K562 treated with DMSO at 1 percent for 48 hours (cell line): Measurements from ENCODE around the gene OR4K2. TPM values are rescaled to one million over a fixed set of nuclear protein-coding genes. Genes with fewer than 3 reads are reported as not detected.

Experiments
- total RNA-seq: library from RNA; unstranded; fragments of 300-600 nt; gene quantifications from 2 replicates; pipeline ENCODE4 v1.2.3, GENCODE V29; 2022; ENCODE audit warnings: low replicate concordance; ENCODE audit errors: extremely low read depth

OR4K2 gene, protein sequence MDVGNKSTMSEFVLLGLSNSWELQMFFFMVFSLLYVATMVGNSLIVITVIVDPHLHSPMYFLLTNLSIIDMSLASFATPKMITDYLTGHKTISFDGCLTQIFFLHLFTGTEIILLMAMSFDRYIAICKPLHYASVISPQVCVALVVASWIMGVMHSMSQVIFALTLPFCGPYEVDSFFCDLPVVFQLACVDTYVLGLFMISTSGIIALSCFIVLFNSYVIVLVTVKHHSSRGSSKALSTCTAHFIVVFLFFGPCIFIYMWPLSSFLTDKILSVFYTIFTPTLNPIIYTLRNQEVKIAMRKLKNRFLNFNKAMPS
- total RNA-seq = not detected in 2 replicates

DNA sequence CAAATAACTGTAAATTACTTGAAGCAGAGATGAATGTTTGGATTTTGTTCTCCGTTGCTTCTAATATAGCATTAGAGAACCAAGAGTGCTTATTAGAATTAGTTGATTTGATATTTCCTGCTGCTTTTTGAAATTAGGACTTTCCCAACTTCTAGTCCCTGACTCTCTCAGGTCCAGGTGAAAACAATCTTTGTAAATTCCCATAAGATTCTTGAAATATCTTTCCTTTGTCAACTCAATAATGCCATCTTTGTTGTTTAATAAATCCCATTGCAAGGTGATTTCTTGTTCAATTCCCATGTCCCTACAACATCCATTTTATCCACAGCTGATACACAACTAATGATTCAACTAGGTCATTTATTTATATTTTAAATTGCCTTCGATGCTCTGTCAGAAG is at the start of gene OR4K2:
TSS of gene OR4K2 (plus strand) at position 301 of the 400 bp plus-strand sequence. CDS start 1,126 bp downstream, outside the sequence.

GRCh38 chr14:19920021-19920657 is 45.2 kb downstream of the OR4K2 start, which contains the start of gene OR4K5:
OR4K5 (plus strand) TSS chr14:19920607; CDS start chr14:19920607, 0 bp downstream.

DNA sequence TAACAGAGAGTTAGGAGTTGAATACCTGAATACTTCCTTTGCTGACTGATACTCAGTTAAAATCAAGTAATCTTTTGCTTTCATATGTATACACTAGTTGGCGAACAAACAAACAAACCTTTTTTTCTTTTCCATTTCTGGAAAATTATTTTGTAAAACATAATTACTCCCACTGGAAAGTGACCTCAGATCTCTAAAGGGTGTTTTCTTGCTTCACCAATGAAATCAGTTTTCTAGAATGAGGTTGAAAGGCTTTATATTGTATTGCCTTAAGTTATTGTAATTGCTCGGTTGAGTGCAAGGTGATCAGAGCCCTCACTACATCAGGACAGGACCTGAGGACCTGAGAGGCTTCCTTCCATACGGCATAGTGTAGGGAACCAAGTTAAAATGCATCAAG is 55.7 kb downstream of the OR4K2 start, which contains the start of gene OR4K1:
TSS of gene OR4K1 (plus strand) at position 301 of the 400 bp plus-strand sequence. CDS start 4,750 bp downstream, outside the sequence.

Other genes with a start within 250 kb of the OR4K2 start
- gene OR11H2, start 161.3 kb upstream of the OR4K2 start, total RNA-seq = not detected in 2 replicates
- not detected in 2 replicates for gene OR4Q3, start 131.6 kb upstream of the OR4K2 start, total RNA-seq
- gene OR4M1, start 101.6 kb upstream of the OR4K2 start, total RNA-seq = not detected in 2 replicates
- gene OR4N2, start 71.4 kb upstream of the OR4K2 start, total RNA-seq = not detected in 2 replicates
- not detected in 2 replicates for gene OR4K5, start 45.5 kb downstream of the OR4K2 start, total RNA-seq
- gene OR4K1, start 55.8 kb downstream of the OR4K2 start, total RNA-seq = not detected in 2 replicates
- not detected in 2 replicates for gene OR4K15, start 100.4 kb downstream of the OR4K2 start, total RNA-seq
- gene OR4Q2, start 127.0 kb downstream of the OR4K2 start, total RNA-seq = not detected in 2 replicates
- not detected in 2 replicates for gene OR4K14, start 144.2 kb downstream of the OR4K2 start, total RNA-seq
- not detected in 2 replicates for gene OR4K13, start 160.9 kb downstream of the OR4K2 start, total RNA-seq
- not detected in 2 replicates for gene OR4L1, start 184.9 kb downstream of the OR4K2 start, total RNA-seq
- gene OR4K17, start 235.6 kb downstream of the OR4K2 start, total RNA-seq = not detected in 2 replicates